DMS 273 (cell line): Measurements from ENCODE around the gene UBE2M.
"Not testable (repeated sequence)": the region's sequence is repeated elsewhere in the genome, so short reads cannot be mapped to it uniquely, and the experiment has no call there.

Experiments used
- DNase-seq: peaks from one replicate; lab custom pipeline; 2025; ENCODE audit not compliant: unreplicated experiment; lab: John Stamatoyannopoulos, UW

Gene UBE2M

DNA sequence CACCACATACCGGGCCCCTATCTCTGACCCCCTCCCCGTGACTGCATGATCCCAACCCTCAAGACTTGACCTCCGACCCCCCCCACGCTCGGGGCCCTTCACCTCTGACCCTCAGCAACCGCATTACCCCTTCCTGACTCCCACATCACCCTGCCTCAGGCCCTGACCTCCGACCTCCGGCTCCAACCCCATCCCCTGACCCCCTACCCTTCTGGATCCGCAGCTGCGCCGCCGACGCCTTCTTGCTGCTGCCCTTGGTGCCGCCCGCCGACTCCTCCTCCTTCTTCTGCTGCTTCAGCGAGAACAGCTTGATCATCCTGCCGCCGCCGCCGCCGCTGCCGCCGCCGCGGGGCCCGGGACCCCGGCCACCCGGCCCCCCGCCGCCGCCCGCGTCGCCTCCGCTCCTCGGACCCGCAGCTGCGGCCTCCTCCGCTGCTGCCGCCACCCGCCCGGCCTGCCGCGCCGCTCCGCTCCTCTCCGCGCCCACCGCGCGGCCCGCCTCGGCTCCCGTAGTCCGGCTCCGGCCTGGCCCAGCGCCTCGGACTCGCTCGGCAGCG lies at the start of gene UBE2M:
UBE2M (minus strand) TSS at position 546 of the 557 bp plus-strand sequence; CDS start at position 316, 230 bp downstream.
- no peak for DNase-seq

DNA sequence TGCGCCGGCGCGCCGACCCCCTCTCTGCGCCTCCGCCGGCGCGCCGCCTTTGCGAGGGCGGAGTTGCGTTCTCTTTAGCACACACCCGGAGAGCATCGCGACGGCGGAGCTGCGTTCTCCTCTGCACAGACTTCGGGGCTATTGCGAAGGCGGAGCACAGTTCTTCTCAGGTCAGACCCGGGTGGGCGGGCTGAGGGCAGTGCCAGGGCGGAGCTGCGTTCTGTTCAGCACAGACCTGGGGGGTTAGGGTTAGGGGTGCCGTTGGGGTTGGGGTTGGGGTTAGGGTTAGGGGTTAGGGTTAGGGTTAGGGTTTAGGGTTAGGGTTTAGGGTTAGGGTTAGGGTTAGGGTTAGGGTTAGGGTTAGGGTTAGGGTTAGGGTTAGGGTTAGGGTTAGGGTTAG lies 48.8 kb upstream of the UBE2M start:
- not testable (repeated sequence) for DNase-seq

DNA sequence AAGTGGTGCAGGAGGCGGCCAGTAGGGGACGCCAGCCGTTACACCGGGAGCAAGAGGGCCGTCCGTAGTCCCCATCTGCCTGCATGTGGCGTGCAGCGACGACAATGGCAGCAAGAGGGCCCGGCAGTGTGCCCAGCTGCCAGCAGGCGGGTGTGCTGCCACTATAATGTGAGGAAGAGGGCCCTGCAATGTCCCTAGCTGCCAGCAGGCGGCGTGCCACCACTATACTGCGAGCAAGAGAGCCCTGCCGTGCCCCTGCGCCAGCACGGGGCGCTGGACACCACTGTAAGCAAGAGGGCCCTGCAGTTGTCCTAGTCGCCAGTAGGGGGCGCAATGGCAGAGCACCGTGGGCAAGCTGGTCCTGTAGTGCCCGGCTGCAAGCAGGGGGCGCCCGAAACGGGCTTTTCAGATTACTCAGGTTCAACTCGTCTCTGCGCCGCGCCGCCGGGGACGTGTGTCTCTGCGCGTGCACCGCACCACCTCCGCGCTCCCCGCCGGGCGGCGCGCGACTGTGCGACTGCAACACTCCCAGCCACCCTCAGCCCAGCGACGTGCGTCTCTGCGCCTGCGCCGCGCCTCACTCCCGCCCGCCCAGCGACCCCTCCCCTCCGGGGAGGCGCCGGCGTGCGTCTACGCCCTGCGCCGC lies 48.0 kb upstream of the UBE2M start:
- DNase-seq: not testable (repeated sequence)

DNA sequence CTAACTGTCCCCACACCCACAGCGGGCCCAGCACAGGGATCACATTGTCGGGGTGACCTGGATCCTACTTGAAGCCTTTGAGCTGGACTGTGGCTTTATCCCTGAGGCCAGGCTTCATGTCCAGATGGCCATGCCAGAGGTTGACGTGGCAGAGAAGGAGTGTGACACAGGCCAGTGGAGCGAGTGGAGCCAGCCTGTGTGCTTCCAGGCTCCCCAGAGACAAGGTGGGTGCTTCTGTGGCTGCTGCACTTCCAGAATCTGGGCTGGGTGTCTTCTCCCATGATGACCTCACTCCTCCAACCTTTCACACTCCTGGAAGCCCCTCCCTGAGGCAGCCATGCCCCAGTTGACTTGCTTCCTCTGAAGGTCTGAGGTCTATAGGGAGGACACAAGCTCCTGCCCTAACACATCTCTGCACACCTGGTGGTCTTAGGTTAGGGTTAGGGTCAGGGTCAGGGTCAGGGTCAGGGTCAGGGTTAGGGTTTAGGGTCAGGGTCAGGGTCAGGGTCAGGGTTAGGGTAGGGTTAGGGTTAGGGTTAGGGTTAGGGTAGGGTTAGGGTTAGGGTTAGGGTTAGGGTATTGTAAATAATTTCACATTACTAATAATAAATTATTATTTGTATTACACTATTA lies 27.8 kb upstream of the UBE2M start:
- DNase-seq: no peak

DNA sequence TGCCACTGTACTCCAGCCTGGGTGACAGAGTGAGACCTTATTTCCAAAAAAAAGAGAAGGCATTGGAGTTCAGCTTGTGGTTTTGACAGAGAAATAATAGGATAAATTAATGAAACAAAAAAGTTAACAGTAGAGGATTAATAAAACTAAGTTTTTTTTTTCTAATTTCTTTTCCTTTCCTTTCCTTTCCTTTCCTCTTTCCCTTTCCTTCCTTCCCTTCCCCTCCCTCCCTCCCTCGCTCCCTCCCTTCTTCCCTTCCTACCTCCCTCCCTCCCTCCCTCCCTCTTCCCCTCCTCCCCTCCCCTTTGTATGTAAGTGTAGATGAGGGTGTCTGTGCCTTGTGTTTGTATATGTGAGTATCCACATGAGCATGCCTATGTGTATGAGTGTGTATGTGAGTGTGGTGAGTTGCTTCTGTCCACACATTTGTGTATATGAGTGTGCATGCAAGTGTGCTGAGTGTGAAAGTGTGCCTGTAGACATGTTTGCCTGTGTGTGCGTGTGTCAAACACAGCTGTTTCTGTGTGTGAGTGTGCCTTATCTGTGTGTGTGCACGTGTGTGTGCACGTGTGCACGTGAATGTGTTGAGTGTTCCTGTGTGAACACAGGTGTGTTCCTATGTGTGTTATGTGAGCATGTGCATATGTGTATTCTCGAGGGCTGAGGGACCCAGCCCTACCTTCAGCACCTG lies 27.2 kb upstream of the UBE2M start:
- no peak for DNase-seq

DNA sequence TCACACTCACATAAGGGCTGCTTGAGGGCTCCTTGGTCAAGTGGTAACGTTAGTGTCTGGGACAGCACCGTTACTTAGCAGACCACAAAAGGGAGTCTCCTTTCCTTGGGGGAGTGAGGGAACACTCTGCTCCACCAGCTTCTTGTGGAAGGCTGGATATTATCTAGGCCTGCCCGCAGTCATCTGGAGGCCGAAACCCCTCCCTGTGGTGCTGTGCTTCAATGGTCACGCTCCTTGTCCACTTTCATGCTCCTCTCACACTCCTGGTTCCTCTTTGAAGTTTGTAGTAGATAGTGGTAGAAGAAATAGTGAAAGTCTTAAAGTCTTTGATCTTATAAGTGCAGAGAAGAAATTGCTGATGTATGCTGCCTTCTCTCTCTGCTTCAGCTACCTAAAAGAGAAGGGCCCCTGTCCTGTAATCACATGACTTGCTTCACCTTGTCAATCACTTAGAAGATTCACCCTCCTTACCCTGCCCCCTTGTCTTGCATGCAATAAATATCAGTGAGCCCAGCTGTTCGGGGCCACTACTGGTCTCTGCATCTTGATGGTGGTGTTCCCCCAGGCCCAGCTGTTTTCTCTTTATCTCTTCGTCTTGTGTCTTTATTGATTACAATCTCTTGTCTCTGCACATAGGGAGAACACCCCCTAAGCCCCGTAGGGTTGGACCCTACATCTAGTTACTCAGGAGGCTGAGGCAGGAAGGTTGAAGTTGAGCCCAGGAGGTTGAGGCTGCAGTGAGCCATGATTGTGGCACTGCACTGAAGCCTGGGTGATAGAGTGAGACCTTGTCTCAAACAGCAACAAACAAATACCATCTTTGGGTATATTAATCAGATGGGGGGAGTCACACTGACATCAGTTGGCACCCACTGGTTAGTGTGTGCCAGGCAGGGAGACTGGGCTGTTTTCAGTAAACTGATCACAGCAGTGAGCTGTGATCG lies 26.4 kb upstream of the UBE2M start:
- no peak for DNase-seq

DNA sequence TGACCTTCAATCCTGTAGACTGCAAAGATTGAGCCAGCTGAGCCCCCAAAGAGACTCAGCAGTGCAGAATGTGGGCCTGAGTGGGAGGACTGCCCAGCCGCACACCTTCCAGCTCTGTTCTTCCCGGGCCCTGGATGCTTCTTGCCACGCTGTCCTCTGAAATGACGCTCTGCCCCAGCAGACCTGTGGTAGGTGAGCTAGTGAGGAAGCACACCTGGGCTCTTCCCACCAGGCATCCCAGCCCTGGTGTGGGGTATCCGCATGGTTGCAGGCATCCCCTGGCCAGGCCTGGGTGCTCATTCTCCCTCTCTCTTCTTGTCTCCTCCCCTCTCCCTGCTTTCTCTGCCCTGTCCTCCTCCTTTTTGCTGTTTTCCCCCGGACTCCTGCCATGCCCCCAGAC lies 24.6 kb upstream of the UBE2M start:
- no peak for DNase-seq

DNA sequence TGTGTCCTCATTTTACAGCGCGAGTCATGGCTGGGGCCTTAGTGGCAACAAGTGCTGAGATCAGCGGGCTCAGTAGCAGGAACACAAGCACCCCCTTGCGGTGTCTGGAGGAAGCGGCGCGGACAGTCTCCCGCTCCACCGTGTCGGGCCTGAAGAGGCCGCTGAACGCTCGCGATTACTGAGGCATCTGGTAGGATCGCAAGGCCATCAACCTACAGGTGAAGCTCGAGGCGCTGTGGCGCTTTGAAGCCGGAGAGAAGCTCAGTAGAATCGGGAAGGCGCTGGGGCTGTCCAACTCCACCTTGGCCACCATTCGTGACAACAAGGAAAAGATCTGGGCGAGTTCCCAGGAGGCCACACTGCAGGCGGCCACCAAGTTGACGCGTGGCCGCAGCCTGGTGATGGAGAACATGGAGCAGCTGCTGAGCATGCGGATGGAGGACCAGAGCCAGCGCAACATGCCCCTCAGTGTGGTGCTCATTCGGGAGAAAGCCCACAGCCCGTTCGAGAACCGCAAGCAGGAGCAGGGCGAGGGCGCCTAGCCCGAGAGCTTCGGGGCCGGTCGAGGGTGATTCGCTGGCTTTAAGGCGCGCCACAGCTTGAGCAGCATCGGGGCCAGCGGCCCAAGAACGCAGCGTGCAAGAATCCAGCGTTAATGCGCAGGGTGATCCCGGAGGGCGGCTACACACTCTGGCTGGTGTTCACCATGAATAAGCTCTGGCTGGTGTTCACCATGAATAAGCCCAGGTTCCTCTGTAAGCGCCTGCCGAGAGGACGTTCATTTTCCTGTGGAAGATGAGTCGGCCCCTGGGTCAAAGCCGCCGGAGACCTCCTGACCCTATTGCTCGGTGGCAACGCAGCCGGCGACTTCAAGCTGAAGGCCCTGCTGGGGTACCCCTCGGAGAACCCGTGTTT lies 23.1 kb upstream of the UBE2M start:
- no peak for DNase-seq

DNA sequence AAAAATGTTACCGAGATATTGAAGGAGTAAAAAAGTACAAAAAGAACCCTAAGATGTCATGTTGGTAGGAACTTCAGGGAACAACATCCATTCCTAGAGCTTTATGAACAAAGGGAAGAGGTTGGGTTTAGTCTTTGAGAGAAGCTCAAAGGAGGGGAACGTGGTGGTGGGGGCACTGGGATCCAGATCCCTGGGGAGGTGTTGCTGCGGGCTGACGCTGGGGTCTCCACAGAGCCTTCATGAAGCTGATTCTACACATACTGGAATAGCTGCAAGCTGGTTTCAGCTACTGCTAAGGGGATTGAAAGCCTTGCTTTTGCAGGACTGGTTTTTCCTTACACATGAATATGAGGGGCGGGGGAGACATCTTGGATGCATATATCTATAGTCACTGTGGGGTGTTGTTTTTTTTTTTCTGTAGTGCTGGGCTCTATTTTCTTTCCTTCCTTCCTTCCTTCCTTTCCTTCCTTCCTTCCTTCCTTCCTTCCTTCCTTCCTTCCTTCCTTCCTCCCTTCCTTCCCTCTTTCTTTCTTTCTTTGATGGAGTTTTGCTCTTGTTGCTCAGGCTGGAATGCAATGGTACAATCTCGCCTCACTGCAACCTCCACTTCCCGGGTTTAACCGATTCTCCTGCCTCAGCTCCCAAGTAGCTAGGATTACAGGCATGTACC lies 21.2 kb upstream of the UBE2M start:
- no peak for DNase-seq

DNA sequence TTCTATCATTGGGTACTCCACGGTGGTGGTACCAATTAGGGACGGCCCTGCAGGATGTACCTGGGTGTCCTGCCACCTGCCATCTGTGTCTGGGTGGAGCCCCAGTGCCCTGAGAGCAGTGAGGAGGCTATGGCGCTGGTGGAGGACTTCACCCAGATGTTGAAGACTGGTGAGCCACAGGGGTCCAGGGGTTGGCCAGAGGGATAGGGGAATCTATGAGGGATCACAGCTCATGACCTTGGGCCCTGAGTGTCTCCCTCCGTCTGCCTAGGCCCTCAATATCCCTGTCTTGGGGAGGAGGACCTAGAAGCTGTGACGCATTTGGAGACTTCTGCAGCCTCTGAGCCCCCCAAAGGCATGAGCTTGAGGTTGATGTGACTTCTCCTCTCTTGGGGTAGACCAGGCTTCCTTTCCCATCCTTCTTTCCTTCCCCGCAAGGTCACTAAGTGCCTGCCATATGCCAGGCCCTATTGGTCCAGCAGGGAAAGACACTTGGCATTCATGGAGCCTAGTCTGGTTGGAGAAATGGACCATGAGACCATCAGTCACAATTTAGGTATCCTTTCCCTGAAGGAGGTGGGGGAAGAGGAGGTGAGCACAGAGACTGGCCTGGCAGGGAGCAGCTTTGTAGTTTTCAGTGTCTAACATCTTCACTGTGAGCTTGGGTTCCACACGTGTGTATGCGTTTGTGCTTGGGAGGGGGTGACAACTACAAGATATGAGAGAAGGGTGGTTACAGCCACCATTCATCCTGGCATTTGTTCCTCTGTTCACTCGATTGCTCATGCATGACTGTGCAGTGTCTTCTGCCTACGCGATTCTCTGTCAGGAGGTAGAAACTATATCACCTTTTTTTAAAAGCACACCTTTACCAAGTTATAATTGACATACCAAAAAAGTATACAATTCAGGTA lies 19.9 kb upstream of the UBE2M start:
- no peak for DNase-seq

DNA sequence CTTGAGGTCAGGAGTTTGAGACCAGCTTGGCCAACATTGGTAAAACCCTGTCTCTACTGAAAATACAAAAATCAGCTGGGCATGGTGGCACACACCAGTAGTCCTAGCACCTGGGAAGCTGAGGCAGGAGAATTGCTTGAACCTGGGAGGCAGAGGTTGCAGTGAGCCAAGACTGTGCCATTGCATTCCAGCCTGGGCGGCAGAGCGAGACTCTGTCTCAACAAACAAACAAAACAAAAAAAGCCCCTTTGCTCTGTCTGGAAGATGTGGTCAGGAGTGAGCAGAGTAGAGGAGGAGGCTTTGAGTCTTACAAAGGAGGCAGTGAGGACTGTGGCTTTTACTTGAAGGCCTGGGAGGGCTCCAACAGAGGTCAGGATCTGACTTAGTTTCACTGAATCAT lies 19.2 kb upstream of the UBE2M start:
- DNase-seq: not testable (repeated sequence)

DNA sequence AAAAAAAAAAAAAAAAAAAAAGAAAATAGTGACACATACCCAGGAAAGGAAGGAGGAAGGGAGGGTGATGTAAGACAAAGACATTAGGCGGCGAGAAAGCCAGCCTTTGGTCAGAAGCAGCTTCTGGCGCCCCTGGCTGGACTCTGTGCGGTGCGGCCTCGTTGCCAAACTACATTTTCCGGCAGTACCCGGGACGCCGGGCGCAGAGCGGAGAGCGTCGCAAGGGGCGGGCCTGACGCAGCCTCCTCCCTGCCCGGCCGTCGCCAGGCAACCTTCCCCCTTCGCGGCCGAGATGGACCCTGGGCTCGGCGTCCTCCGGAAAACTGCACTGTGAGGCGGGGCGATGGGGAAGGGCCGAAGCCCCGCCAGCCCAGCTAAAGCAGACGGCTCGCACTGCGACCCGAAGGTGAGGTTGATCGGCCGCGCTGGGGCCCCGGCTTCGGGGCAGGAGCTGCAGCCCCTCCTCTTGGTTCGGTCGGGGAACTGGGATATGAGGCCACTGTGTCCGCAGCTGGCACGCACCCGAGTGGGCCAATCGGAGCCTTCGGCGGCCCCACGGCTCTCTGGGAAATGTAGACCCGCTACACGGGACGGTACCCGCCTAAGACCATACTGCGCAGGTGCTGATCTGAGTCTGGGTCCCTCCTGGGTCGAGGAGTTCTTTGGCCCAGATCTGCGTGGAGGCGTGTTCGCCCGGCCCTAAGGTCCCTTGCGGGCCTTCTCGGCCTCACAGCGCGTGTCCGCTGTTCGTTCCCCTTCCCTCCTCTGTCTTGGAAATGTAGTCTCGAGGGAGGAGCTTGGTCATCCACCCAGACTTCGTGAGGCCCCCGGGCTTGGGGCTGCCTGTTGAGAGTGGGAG lies 17.0 kb upstream of the UBE2M start:
- DNase-seq: no peak

DNA sequence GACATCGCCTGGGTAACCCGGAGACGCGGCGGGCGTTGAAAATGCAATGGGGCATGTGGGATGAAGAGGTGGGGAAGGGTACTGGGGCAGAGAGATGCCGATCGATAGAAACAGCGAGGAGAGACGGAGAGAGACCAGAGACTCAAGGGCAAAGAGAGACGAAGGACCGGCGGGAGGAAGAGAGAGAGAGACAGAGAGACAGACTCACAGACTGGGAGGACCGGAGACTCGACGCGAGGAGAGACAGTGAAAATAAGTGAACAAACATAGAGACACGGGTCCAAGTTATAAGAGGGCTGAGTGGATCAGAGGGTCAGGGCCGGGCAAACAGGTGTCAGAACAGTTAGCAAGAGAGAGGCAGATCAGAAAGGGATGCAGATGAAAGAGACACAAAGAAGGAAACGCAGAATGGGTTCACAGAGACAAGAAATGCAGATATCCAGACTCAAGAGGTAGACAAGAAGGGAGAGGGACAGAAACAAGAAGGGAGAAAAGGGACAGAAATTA lies 15.3 kb upstream of the UBE2M start:
- DNase-seq: no peak

DNA sequence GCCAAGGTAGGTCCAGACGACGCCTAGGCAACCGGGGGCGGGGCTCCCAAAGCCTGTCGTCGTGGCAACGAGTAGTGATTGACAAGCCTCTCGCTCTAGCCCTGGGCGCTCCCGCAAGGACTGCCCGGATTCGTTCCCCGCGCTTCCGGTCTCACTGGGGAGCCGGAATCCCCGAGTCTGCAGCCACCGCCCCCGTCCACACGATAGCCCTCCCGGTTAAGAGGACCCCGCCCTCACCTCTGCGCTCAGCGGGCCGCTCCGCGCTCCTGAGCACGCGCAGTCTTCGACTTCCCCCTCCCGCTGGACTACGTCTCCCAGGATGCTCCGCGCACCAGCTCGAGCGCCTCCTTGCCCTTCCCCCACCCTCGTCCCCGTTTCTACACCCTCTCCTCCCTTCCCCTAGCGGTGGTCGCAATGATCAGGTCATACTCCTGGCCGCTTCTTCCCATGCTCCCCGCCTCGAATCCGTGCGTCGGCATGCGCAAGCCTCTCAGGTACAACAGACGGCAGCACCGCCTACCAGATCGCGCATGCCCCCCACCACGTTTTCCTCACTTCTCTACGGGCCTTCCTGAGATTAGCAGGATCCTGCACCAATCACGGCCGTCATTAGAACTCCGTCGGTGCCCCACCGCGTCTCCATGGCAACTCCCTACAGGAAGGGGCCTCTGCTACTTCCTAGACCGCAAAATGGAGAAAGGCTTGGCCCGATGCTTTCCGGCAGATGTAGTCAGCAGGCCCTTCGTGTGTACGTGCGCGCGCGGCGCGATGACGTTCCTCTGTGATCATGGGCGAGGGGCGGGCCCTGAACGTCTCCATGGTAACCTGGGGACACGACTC lies 14.6 kb upstream of the UBE2M start, which contains the start of gene MZF1:
MZF1 (minus strand) TSS at position 518 of the 840 bp plus-strand sequence. CDS start 1,946 bp downstream, outside the sequence.
- no peak for DNase-seq

DNA sequence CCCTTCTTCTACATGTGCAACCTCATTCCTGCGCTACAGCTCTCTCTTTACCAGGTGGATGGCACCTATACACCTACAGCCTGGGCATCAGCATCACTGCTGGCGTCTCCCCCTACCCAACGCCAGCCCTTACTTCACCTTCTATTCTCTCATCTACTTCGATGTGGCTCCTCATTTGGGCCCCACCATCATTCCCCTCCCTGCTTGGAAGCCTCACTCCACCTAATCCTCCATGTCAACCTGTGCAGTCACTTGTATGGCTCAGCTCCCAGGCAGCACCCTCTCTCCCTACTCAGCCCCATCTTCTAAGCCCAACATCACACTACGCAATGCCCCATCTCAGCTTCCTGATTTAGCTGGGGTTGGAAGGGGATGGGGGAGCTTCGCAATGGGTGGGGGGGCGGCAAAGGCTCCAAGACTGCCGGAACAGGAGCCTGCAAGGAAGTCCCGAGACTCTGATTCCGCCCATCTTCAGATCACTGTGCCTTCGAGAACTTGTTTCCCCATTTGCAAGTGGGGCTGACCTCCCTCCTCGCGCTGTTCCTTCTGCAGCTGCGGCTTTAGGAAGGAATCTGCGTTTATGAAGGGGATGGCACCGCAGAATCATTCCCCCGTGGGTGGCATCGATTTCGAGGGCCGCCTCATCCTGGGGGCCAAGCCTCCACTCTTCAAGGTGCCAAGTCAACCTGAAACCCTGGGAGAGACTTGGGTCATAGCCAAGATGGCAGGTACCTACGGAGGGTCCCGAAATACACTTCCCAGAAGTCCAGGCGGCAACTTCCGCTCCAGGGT lies 13.8 kb upstream of the UBE2M start:
- no peak for DNase-seq
